IPS DF 6.9 (cell line): ENCODE data around the gene GPSM3.

ENCODE experiments used
- DNase-seq: peaks from one replicate; pipeline ENCODE4 v3.0.0-alpha.2; 2013; ENCODE audit warnings: low read depth, low spot score
- H3K27ac ChIP-seq: one replicate; pipeline ENCODE4 v1.5.1; 2013; ENCODE audit warnings: low read length, control low read depth
- H3K27me3 ChIP-seq: 2 replicates; pipeline ENCODE4 v1.6.1; 2013; ENCODE audit warnings: mild to moderate bottlenecking, low read length; ENCODE audit not compliant: control insufficient read depth, insufficient read depth
- H3K36me3 ChIP-seq: 2 replicates; pipeline ENCODE4 v1.6.1; 2013; ENCODE audit warnings: low read length; ENCODE audit not compliant: control insufficient read depth, insufficient read depth
- H3K4me1 ChIP-seq: 2 replicates; pipeline ENCODE4 v1.6.1; 2013; ENCODE audit warnings: low read length; ENCODE audit not compliant: control insufficient read depth, insufficient read depth
- H3K4me3 ChIP-seq: 2 replicates; pipeline ENCODE4 v1.5.1; 2013; ENCODE audit warnings: mild to moderate bottlenecking, low read length
- H3K9me3 ChIP-seq: 2 replicates; pipeline ENCODE4 v1.6.1; 2013; ENCODE audit warnings: low read length, inconsistent platforms; ENCODE audit not compliant: control insufficient read depth, insufficient read depth
- WGBS: extraction: QIAGEN DNeasy Blood & Tissue Kit; methylation state at CpG from one replicate; pipeline ENCODE4 v1.1.7; 2013; ENCODE audit warnings: mixed read lengths, missing lambda C conversion rate; ENCODE audit not compliant: insufficient read length, insufficient coverage; 5-methylcytosine and 5-hydroxymethylcytosine counted together

Gene GPSM3

GRCh38 chr6:32179766-32180405 lies 12.6 kb downstream of the GPSM3 start:
- Histone ChIP-seq H3K4me3 (no peak overlapping the region), H3K4me1 (peaks cover 2% of the 10 kb centered on the region), H3K36me3 (peaks cover 8% of the 10 kb centered on the region), H3K9me3 (no peaks in the 10 kb centered on the region), H3K27me3 (no peaks in the 10 kb centered on the region), H3K27ac (no peak overlapping the region)
- no CpG with 5 or more reads among the region's 10 CpGs for WGBS
- DNase-seq = no peak

GRCh38 chr6:32178547-32179440 lies 13.6 kb downstream of the GPSM3 start:
- Histone ChIP-seq H3K4me1 (no peaks in the 10 kb centered on the region; the same call in 1 of the 2 replicates), H3K36me3 (peaks cover 8% of the 10 kb centered on the region), H3K9me3 (no peaks in the 10 kb centered on the region), H3K4me3 (peak overlapping the region; percentile 75; the same call in 1 of the 2 replicates), H3K27ac (no peak overlapping the region), H3K27me3 (no peaks in the 10 kb centered on the region)
- 100% methylated on average over 1 of the region's 24 CpGs for WGBS
- no peak for DNase-seq

GRCh38 chr6:32177788-32178546 lies 14.5 kb downstream of the GPSM3 start, which contains the start of gene RNF5:
RNF5 (plus strand) TSS chr6:32178405; CDS start chr6:32178512, 107 bp downstream.
- WGBS = no CpG with 5 or more reads among the region's 33 CpGs
- Histone ChIP-seq H3K27me3 (no peaks in the 10 kb centered on the region), H3K27ac (no peak within 1 kb of the TSS), H3K9me3 (no peaks in the 10 kb centered on the region), H3K4me3 (peak within 1 kb of the TSS; percentile 98; the same call in 1 of the 2 replicates), H3K4me1 (no peaks in the 10 kb centered on the region; the same call in 1 of the 2 replicates), H3K36me3 (peaks cover 6% of the 10 kb centered on the region)
- peak; percentile 96 for DNase-seq

GRCh38 chr6:32177183-32177787 lies 15.2 kb downstream of the GPSM3 start:
- H3K27me3 ChIP-seq = no peaks in the 10 kb centered on the region
- whole genome bisulfite sequencing = no CpG with 5 or more reads among the region's 20 CpGs
- DNase-seq = peak; percentile 98
- peak overlapping the region; percentile 49 for H3K27ac ChIP-seq
- H3K36me3 ChIP-seq = peaks cover 6% of the 10 kb centered on the region; the same call in 1 of the 2 replicates
- H3K9me3 ChIP-seq = no peaks in the 10 kb centered on the region
- peaks cover 2% of the 10 kb centered on the region; the same call in 1 of the 2 replicates for H3K4me1 ChIP-seq
- peak overlapping the region; percentile 98; the same call in 1 of the 2 replicates for H3K4me3 ChIP-seq

GRCh38 chr6:32176476-32177182 lies 15.8 kb downstream of the GPSM3 start:
- DNase-seq = no peak

GRCh38 chr6:32175711-32176475 lies 16.6 kb downstream of the GPSM3 start, which contains the start of gene AGPAT1:
AGPAT1 (minus strand) TSS chr6:32176084; CDS start chr6:32171496, 4,588 bp downstream.
- Histone ChIP-seq H3K9me3 (no peaks in the 10 kb centered on the region), H3K36me3 (peaks cover 5% of the 10 kb centered on the region; the same call in 1 of the 2 replicates), H3K27ac (peak within 1 kb of the TSS; percentile 49), H3K27me3 (no peaks in the 10 kb centered on the region), H3K4me3 (peak within 1 kb of the TSS; percentile 98), H3K4me1 (peaks cover 2% of the 10 kb centered on the region; the same call in 1 of the 2 replicates)
- no CpG with 5 or more reads among the region's 27 CpGs for WGBS
- DNase-seq = no peak

More at GRCh38 chr6:32176476-32177182, 15.8 kb downstream of the GPSM3 start:
- Histone ChIP-seq H3K9me3 (no peaks in the 10 kb centered on the region), H3K36me3 (peaks cover 6% of the 10 kb centered on the region; the same call in 1 of the 2 replicates), H3K27me3 (no peaks in the 10 kb centered on the region), H3K4me1 (peaks cover 2% of the 10 kb centered on the region; the same call in 1 of the 2 replicates), H3K4me3 (peak overlapping the region; percentile 98; the same call in 1 of the 2 replicates), H3K27ac (peak overlapping the region; percentile 49)
- 100% methylated on average over 1 of the region's 5 CpGs for WGBS

GRCh38 chr6:32175322-32175710 lies 17.1 kb downstream of the GPSM3 start:
- no CpG with 5 or more reads among the region's 2 CpGs for WGBS
- Histone ChIP-seq H3K36me3 (peaks cover 8% of the 10 kb centered on the region; the same call in 1 of the 2 replicates), H3K4me1 (peaks cover 2% of the 10 kb centered on the region; the same call in 1 of the 2 replicates), H3K27ac (no peak overlapping the region), H3K4me3 (peak overlapping the region; percentile 98; the same call in 1 of the 2 replicates), H3K27me3 (no peaks in the 10 kb centered on the region), H3K9me3 (no peaks in the 10 kb centered on the region)
- no peak for DNase-seq

GRCh38 chr6:32174416-32174815 lies 18.0 kb downstream of the GPSM3 start:
- H3K36me3 ChIP-seq = peaks cover 16% of the 10 kb centered on the region; the same call in 1 of the 2 replicates
- H3K4me1 ChIP-seq = peaks cover 2% of the 10 kb centered on the region; the same call in 1 of the 2 replicates
- no peak for DNase-seq
- H3K4me3 ChIP-seq = no peak overlapping the region
- H3K27me3 ChIP-seq = no peaks in the 10 kb centered on the region
- no peaks in the 10 kb centered on the region for H3K9me3 ChIP-seq
- WGBS = no CpG with 5 or more reads among the region's 1 CpG
- H3K27ac ChIP-seq = no peak overlapping the region
